ENCODE measurements around the gene LCP1. TPM values are rescaled to one million over a fixed set of nuclear protein-coding genes. Genes with fewer than 3 reads are reported as not detected.

LCP1 gene
- total RNA-seq, 1 donor from 2014 or later: 371 TPM

DNA sequence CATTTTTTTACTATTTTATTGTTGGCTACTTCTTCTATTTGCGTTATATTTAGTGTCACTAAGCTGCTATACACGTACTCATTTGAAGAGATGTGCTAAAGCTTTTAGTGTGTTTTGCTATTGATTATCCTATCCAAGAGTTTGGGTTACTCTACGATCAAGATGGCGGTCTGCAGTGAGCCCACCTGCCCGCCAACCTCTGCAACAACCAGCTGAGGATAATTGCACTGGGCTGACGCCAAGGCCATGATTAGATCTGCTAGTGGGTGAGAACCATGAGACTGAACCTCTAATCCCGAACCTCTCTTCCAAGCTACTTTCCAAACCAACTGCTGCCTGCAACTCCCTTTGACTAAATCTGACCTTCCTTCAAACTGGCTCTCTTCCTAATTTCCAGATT is 78.9 kb downstream of the LCP1 start:
- no peak for TF ChIP-seq CTCF (IDR thresholded peaks at IDR 0.05)
- intact Hi-C loops (cut with DNase I): no loop called here
- Histone ChIP-seq H3K36me3 (no peaks in the 10 kb centered on the region), H3K4me3 (no peak overlapping the region), H3K9me3 (no peaks in the 10 kb centered on the region), H3K27ac (no peak overlapping the region), H3K27me3 (ENCODE audit: low read depth) (no peaks in the 10 kb centered on the region), H3K4me1 (no peaks in the 10 kb centered on the region)
- ATAC-seq (no peak), DNase-seq (no peak)

DNA sequence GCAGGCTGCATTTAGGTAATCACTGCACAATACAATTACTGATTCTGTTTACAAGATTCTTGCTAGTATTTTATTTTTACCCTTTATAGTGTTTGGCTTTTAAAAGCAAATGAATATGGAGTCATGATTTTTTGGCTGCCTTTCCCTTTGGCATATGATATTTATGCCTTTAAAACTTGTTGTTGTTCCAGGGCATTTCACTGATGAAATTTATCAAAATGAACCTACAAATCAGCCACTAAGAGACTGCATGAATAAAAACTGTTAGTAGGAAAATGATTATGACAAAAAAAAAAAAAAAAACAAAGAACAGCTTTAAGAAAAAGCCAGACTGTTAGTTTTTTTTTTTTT is 79.7 kb downstream of the LCP1 start:
- no peak for TF ChIP-seq CTCF (IDR thresholded peaks at IDR 0.05)
- DNase-seq: no peak
- Histone ChIP-seq H3K4me1 (no peaks in the 10 kb centered on the region), H3K27ac (no peak overlapping the region), H3K4me3 (no peak overlapping the region), H3K36me3 (no peaks in the 10 kb centered on the region), H3K9me3 (no peaks in the 10 kb centered on the region), H3K27me3 (ENCODE audit: low read depth) (no peaks in the 10 kb centered on the region)
- intact Hi-C loops (cut with DNase I): no loop called here
- no peak for ATAC-seq

- TF ChIP-seq CTCF (IDR thresholded peaks at IDR 0.05): no peak
- peak; percentile 47 to 57 for ATAC-seq
- Histone ChIP-seq H3K36me3 (no peaks in the 10 kb centered on the region), H3K4me3 (no peak overlapping the region), H3K9me3 (no peaks in the 10 kb centered on the region), H3K27ac (no peak overlapping the region), H3K4me1 (no peaks in the 10 kb centered on the region), H3K27me3 (ENCODE audit: low read depth) (no peaks in the 10 kb centered on the region)
- intact Hi-C loops (cut with DNase I): no loop called here
- no peak for DNase-seq
These were observed 80.3 kb downstream of the LCP1 start for GRCh38 chr13:46101484-46102254.

DNA sequence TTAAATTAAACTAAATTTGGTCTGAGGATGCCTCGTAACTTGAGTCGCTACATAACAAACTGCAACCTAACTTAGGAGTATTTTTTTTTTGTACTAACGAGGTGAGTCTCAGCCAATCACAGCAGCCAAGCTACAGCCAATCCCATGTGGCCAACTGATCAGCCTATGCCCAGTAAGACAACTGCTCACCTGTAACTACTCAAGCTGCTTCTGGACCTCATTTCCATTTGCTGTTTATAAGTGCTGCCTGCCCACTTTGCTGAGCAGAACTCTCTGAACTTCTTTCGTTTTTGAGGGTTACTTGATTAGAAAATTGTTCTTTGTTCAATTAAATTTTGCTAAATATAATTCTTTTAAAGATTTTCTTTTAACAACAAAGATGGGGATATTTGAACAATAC is 81.0 kb downstream of the LCP1 start:
- H3K27me3 ChIP-seq (ENCODE audit: low read depth): no peaks in the 10 kb centered on the region
- no peak overlapping the region for H3K27ac ChIP-seq
- intact Hi-C loops (cut with DNase I): no loop called here
- H3K4me3 ChIP-seq: no peak overlapping the region
- ATAC-seq (peak; percentile 55 to 57), DNase-seq (no peak)
- no peaks in the 10 kb centered on the region for H3K9me3 ChIP-seq
- H3K36me3 ChIP-seq: no peaks in the 10 kb centered on the region
- TF ChIP-seq CTCF (IDR thresholded peaks at IDR 0.05): no peak
- no peaks in the 10 kb centered on the region for H3K4me1 ChIP-seq

DNA sequence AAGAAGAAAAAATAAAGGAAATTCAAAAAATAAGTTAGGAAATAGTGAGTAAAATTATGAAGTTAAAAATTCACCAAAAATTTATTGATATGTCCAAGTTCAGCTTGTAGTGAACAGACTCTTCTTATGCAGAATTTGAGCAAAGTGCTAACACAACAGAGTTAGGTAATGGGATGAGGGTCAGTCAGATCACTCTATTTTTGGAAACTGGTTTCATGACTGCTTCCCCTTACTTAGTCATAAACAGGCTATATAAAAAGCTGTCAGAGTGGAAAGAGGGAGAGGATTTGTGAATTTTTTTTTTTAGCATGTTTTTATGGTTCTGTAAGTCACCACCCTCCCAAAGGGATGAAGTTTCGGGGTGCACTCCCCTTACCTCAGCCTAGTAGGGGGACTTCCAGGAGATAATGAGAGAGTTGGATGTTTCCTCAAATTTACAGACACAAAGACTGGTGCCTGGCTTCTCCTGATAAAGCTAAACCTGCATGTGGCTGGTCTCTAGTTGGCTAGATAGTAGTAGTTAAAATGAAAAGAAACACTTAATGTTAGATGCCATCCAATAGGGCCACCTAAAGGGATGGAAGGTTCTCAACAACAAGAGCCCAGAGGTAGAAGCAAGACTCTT is 81.7 kb downstream of the LCP1 start:
- H3K4me1 ChIP-seq: no peaks in the 10 kb centered on the region
- intact Hi-C loops (cut with DNase I): no loop called here
- H3K27ac ChIP-seq: no peak overlapping the region
- H3K4me3 ChIP-seq: no peak overlapping the region
- no peaks in the 10 kb centered on the region for H3K27me3 ChIP-seq (ENCODE audit: low read depth)
- DNase-seq: no peak
- no peaks in the 10 kb centered on the region for H3K36me3 ChIP-seq
- no peaks in the 10 kb centered on the region for H3K9me3 ChIP-seq
- peak in 1 of 2 donors; percentile 54 for ATAC-seq
- TF ChIP-seq CTCF (IDR thresholded peaks at IDR 0.05): no peak

Measured in lower lobe of right lung (tissue), 2 donors.